G401.6 (cell line): ENCODE measurements around the gene TENM4.

Experiments
- FAIRE-seq: peaks from 2 replicates; lab custom pipeline; 2012; peaks lifted over from hg19 to GRCh38; lab: Jason Lieb, UNC

TENM4 gene

GRCh38 chr11:79290761-79291160, 150.1 kb downstream of the TENM4 start:
- no peak for FAIRE-seq

- FAIRE-seq: no peak
Observed at GRCh38 chr11:79287952-79288351, 152.9 kb downstream of the TENM4 start.

- FAIRE-seq: no peak
Observed at GRCh38 chr11:79285756-79286155, 155.1 kb downstream of the TENM4 start.

GRCh38 chr11:79276736-79277325, 164.0 kb downstream of the TENM4 start:
- FAIRE-seq: no peak

- FAIRE-seq: no peak
Observed at GRCh38 chr11:79274636-79275331, 166.0 kb downstream of the TENM4 start.

- no peak for FAIRE-seq
Observed at GRCh38 chr11:79273781-79274180, 167.0 kb downstream of the TENM4 start.

- no peak for FAIRE-seq
Observed at GRCh38 chr11:79269611-79270307, 171.1 kb downstream of the TENM4 start.

- no peak for FAIRE-seq
Observed at GRCh38 chr11:79266396-79266795, 174.4 kb downstream of the TENM4 start.

- no peak for FAIRE-seq
Observed at GRCh38 chr11:79265756-79266322, 175.0 kb downstream of the TENM4 start.

- no peak for FAIRE-seq
Observed at GRCh38 chr11:79264284-79264683, 176.5 kb downstream of the TENM4 start.

GRCh38 chr11:79263001-79263400, 177.8 kb downstream of the TENM4 start:
- no peak for FAIRE-seq

- FAIRE-seq: no peak
Observed at GRCh38 chr11:79262221-79262620, 178.6 kb downstream of the TENM4 start.

- FAIRE-seq: no peak
Observed at GRCh38 chr11:79261684-79262083, 179.1 kb downstream of the TENM4 start.

- no peak for FAIRE-seq
Observed at GRCh38 chr11:79259800-79260199, 181.0 kb downstream of the TENM4 start.

GRCh38 chr11:79258576-79258975, 182.3 kb downstream of the TENM4 start:
- no peak for FAIRE-seq

GRCh38 chr11:79255965-79256364, 184.9 kb downstream of the TENM4 start:
- no peak for FAIRE-seq

- no peak for FAIRE-seq
Observed at GRCh38 chr11:79253280-79253679, 187.6 kb downstream of the TENM4 start.

- FAIRE-seq: no peak
Observed at GRCh38 chr11:79249295-79249993, 191.4 kb downstream of the TENM4 start.

- no peak for FAIRE-seq
Observed at GRCh38 chr11:79244798-79245197, 196.0 kb downstream of the TENM4 start.

GRCh38 chr11:79244241-79244772, 196.5 kb downstream of the TENM4 start:
- FAIRE-seq: no peak

GRCh38 chr11:79243422-79244210, 197.2 kb downstream of the TENM4 start:
- no peak for FAIRE-seq

GRCh38 chr11:79242616-79243015, 198.2 kb downstream of the TENM4 start:
- no peak for FAIRE-seq
